Panc1 (cell line): ENCODE measurements around the gene ETHE1. TPM values are rescaled to one million over a fixed set of nuclear protein-coding genes. Genes with fewer than 3 reads are reported as not detected.

Experiments
- ATAC-seq: fragments of 200-7000 bp; cut with Tn5 transposase; 2 replicates; pipeline ENCODE4 v1.9.1; 2020; ENCODE audit warnings: mild to moderate bottlenecking, moderate library complexity
- BruUV-seq: library from RNA; stranded (reverse); fragments of 400-500 nt; replicated peaks from 2 replicates; lab custom pipeline; 2021; lab: Mats Ljungman, UMichigan
- CTCF ChIA-PET: fragments of 300-600 bp; sonication (Branson Sonifier 250); formaldehyde crosslinking; loops from one replicate; lab custom pipeline; 2022; ENCODE audit warnings: antibody characterized with exemption; lab: Charles Lee
- POLR2A ChIA-PET: fragments of 300-600 bp; sonication (Branson Sonifier 250); formaldehyde crosslinking; loops from one replicate; lab custom pipeline; 2022; ENCODE audit warnings: antibody characterized with exemption; lab: Charles Lee
- DNase-seq: peaks from one replicate; pipeline ENCODE4 v3.0.0-alpha.2; 2010; ENCODE audit warnings: low read depth, low spot score
- H3K27ac ChIP-seq: 2 replicates; pipeline ENCODE4 v1.5.1; 2011; ENCODE audit warnings: mild to moderate bottlenecking, low read length, inconsistent platforms
- H3K27me3 ChIP-seq: fragments of 200-500 bp; sonication (Bioruptor generic); 2 replicates; pipeline ENCODE4 v1.6.0; 2014; ENCODE audit warnings: low read length, inconsistent platforms; ENCODE audit not compliant: control insufficient read depth, insufficient read depth
- H3K36me3 ChIP-seq: fragments of 200-500 bp; sonication (Bioruptor generic); 2 replicates; pipeline ENCODE4 v1.5.1; 2014; ENCODE audit warnings: inconsistent platforms, mild to moderate bottlenecking, low read length, moderate library complexity; ENCODE audit not compliant: control insufficient read depth, insufficient read depth
- H3K4me1 ChIP-seq: 2 replicates; pipeline ENCODE4 v1.5.1; 2011; ENCODE audit warnings: inconsistent platforms, mild to moderate bottlenecking, low read length, moderate library complexity; ENCODE audit not compliant: control insufficient read depth, insufficient read depth
- H3K4me3 ChIP-seq, 2 experiments: 2 replicates each; pipeline ENCODE4 v1.5.1; 2011 to 2012; ENCODE audit warnings: low read depth in 2 of 2, low read length in 2 of 2, mild to moderate bottlenecking in 2 of 2, inconsistent platforms in 1 of 2, moderate library complexity in 1 of 2
- H3K9me3 ChIP-seq: fragments of 200-500 bp; sonication (Bioruptor generic); 2 replicates; pipeline ENCODE4 v1.5.1; 2014; ENCODE audit warnings: low read depth, mild to moderate bottlenecking, inconsistent platforms, low read length, moderate library complexity; ENCODE audit not compliant: control insufficient read depth, insufficient read depth
- POLR2AphosphoS5 ChIP-seq: IDR thresholded peaks from 2 replicates; pipeline ENCODE4 v1.6.1; 2012; ENCODE audit warnings: mild to moderate bottlenecking, low read depth, low read length, moderate library complexity
- SIN3A ChIP-seq: IDR thresholded peaks from 2 replicates; pipeline ENCODE4 v1.6.1; 2012; ENCODE audit warnings: low read depth, mild to moderate bottlenecking, low read length, moderate library complexity, borderline replicate concordance; ENCODE audit not compliant: insufficient read depth
- TCF7L2 ChIP-seq: IDR thresholded peaks from 2 replicates; pipeline ENCODE4 v1.6.1; 2011; ENCODE audit warnings: mild to moderate bottlenecking, low read depth, low read length, inconsistent platforms
- in situ Hi-C: cut with HindIII; loops from 2 replicates; pipeline ENCODE4 v1.10.0; 2016; ENCODE audit warnings: low sequenced_read_pairs, low pct_unique_long_range_greater_than_20kb
- intact Hi-C: fragments of 100-400 bp; cut with micrococcal nuclease; formaldehyde crosslinking; loops from one replicate; pipeline ENCODE4 v1.10.0; 2022; ENCODE audit not compliant: unreplicated experiment
- total RNA-seq: library from RNA; stranded (reverse); gene quantifications from one replicate; pipeline ENCODE4 v1.2.1, GENCODE V29; 2021; ENCODE audit not compliant: unreplicated experiment

Gene ETHE1
- total RNA-seq, 1 experiment from 2014 or later, result 15.6 TPM

GRCh38 chr19:43457809-43458208, 69.2 kb downstream of the ETHE1 start:
- in situ Hi-C loops, result no loop called here

More at GRCh38 chr19:43457809-43458208, 69.2 kb downstream of the ETHE1 start:
- TF ChIP-seq POLR2AphosphoS5 (no peak), TCF7L2 (no peak), SIN3A (no peak)
- ChIA-PET POLR2A (no interaction called here), CTCF (no interaction called here)
- ATAC-seq (no peak), DNase-seq (no peak)
- Histone ChIP-seq H3K27ac (no peak overlapping the region), H3K4me1 (no peaks in the 10 kb centered on the region), H3K9me3 (no peaks in the 10 kb centered on the region), H3K36me3 (no peaks in the 10 kb centered on the region), H3K4me3 (no peak overlapping the region), H3K27me3 (no peaks in the 10 kb centered on the region)
- BruUV-seq, result no TSS peak
- intact Hi-C loops, result no loop called here

Other genes with a start within 250 kb of the ETHE1 start
- 0.28 TPM for gene CD177, start 173.5 kb downstream of the ETHE1 start, total RNA-seq
- not detected for gene TEX101, start 112.3 kb downstream of the ETHE1 start, total RNA-seq
- gene LYPD3, start 61.6 kb downstream of the ETHE1 start, total RNA-seq, result 0.46 TPM
- 6.7 TPM for gene PHLDB3, start 22.5 kb downstream of the ETHE1 start, total RNA-seq
- gene ZNF575, start 6.0 kb upstream of the ETHE1 start, total RNA-seq, result 1.9 TPM
- gene XRCC1, start 48.3 kb upstream of the ETHE1 start, total RNA-seq, result 20.1 TPM
- gene PINLYP, start 48.6 kb upstream of the ETHE1 start, total RNA-seq, result 0.21 TPM
- gene IRGQ, start 68.9 kb upstream of the ETHE1 start, total RNA-seq, result 20.4 TPM
- gene ZNF576, start 69.4 kb upstream of the ETHE1 start, total RNA-seq, result 14.1 TPM
- gene SRRM5, start 84.9 kb upstream of the ETHE1 start, total RNA-seq, result 0.10 TPM
- gene ZNF428, start 92.4 kb upstream of the ETHE1 start, total RNA-seq, result 45.6 TPM
- 2.7 TPM for gene CADM4, start 112.6 kb upstream of the ETHE1 start, total RNA-seq
- gene PLAUR, start 143.0 kb upstream of the ETHE1 start, total RNA-seq, result 5.3 TPM
- gene IRGC, start 188.9 kb upstream of the ETHE1 start, total RNA-seq, result not detected
- 49.9 TPM for gene SMG9, start 227.8 kb upstream of the ETHE1 start, total RNA-seq